A549 (cell line): ENCODE measurements around the gene TESMIN. TPM values are rescaled to one million over a fixed set of nuclear protein-coding genes. Genes with fewer than 3 reads are reported as not detected.

Experiments used
- ATAC-seq, 2 experiments: fragments of 200-7000 bp in 1 of 2; fragments of >200 bp in 1 of 2; cut with Nextera tagmentation in 1 of 2; cut with Tn5 transposase in 1 of 2; 3 replicates each; pipeline versions ENCODE4 v1.8.0 to v1.9.1; 2018 to 2020; ENCODE audit warnings: mild to moderate bottlenecking in 1 of 2, moderate library complexity in 1 of 2
- CTCF ChIA-PET: fragments of 300-600 bp; sonication (Branson Sonifier 250); formaldehyde crosslinking; extraction: SDS; loops from one replicate; lab custom pipeline; 2021; ENCODE audit warnings: antibody characterized with exemption, inconsistent platforms; lab: Yijun Ruan, JAX
- POLR2A ChIA-PET: fragments of 350-600 bp; formaldehyde crosslinking; extraction: SDS; loops from one replicate; lab custom pipeline; 2021; ENCODE audit warnings: antibody characterized with exemption, inconsistent platforms; lab: Yijun Ruan, JAX
- DNase-seq, 2 experiments: peaks; one replicate each; pipeline versions ENCODE4 v3.0.0 to v3.0.0-alpha.2; 2011 to 2016; ENCODE audit warnings: low read depth in 1 of 2, low spot score in 1 of 2
- FAIRE-seq: peaks from 2 replicates; lab custom pipeline; 2011; peaks lifted over from hg19 to GRCh38; lab: Jason Lieb, UNC
- H3K27ac ChIP-seq, 2 experiments: fragments of >200 bp; sonication (Bioruptor Twin); formaldehyde crosslinking; 3 replicates each; pipeline ENCODE4 v1.5.1; 2016 to 2017
- H3K4me1 ChIP-seq: fragments of >200 bp; sonication (Bioruptor Twin); formaldehyde crosslinking; 3 replicates; pipeline ENCODE4 v1.6.1; 2016
- H3K4me2 ChIP-seq: fragments of >200 bp; sonication (Bioruptor Twin); formaldehyde crosslinking; 3 replicates; pipeline ENCODE4 v1.6.1; 2016
- H3K4me3 ChIP-seq: fragments of >200 bp; sonication (Bioruptor Twin); formaldehyde crosslinking; 3 replicates; pipeline ENCODE4 v1.5.1; 2016
- H3K9me3 ChIP-seq: fragments of >200 bp; sonication (Bioruptor Twin); formaldehyde crosslinking; 3 replicates; pipeline ENCODE4 v1.6.1; 2016
- CBX2 ChIP-seq: fragments of 200-600 bp; sonication (generic); IDR thresholded peaks from 2 replicates; pipeline ENCODE4 v1.6.1; 2016; ENCODE audit warnings: low read depth, mild to moderate bottlenecking, borderline replicate concordance
- EHMT2 ChIP-seq: fragments of 200-600 bp; sonication (generic); IDR thresholded peaks from 2 replicates; pipeline ENCODE4 v1.6.1; 2016; ENCODE audit warnings: antibody characterized with exemption, low read depth, mild to moderate bottlenecking, moderate library complexity
- FOSB ChIP-seq: fragments of 250-450 bp; sonication (Bioruptor Pico); IDR thresholded peaks from 2 replicates; pipeline ENCODE4 v1.5.0; 2020; ENCODE audit warnings: mild to moderate bottlenecking, moderate library complexity
- FOSL2 ChIP-seq, 2 experiments: fragments of 450-650 bp in 1 of 2; fragments of >200 bp in 1 of 2; sonication (Bioruptor Twin) in 1 of 2; formaldehyde crosslinking; IDR thresholded peaks; 2 replicates each; pipeline versions ENCODE4 v1.5.0 to v1.6.1; 2016 to 2020; ENCODE audit warnings: mild to moderate bottlenecking in 1 of 2, moderate library complexity in 1 of 2
- HEYL ChIP-seq: fragments of 250-450 bp; sonication (Bioruptor Pico); IDR thresholded peaks from 2 replicates; pipeline ENCODE4 v1.8.0; 2021; ENCODE audit warnings: mild to moderate bottlenecking, moderate library complexity
- HOXB13 ChIP-seq: fragments of 250-450 bp; sonication (Bioruptor Pico); IDR thresholded peaks from 2 replicates; pipeline ENCODE4 v1.5.0; 2020; ENCODE audit warnings: low read depth, mild to moderate bottlenecking, moderate library complexity
- KDM1A ChIP-seq: fragments of 200-600 bp; sonication (generic); IDR thresholded peaks from 2 replicates; pipeline ENCODE4 v1.6.1; 2016; ENCODE audit warnings: low read depth, mild to moderate bottlenecking
- POLR2A ChIP-seq: IDR thresholded peaks from 2 replicates; pipeline ENCODE4 v1.6.1; 2012; ENCODE audit warnings: mild to moderate bottlenecking, low read length
- POLR2AphosphoS2 ChIP-seq: conservative IDR thresholded peaks from 2 replicates; pipeline ENCODE4 v1.6.1; 2012; ENCODE audit warnings: low read length, improper control_type of control experiment, inconsistent platforms
- RARB ChIP-seq: fragments of 250-450 bp; sonication (Bioruptor Pico); IDR thresholded peaks from 2 replicates; pipeline ENCODE4 v1.8.0; 2021; ENCODE audit warnings: mild to moderate bottlenecking, moderate library complexity
- RFX5 ChIP-seq: fragments of 450-650 bp; IDR thresholded peaks from 2 replicates; pipeline ENCODE4 v1.7.1; 2014; ENCODE audit warnings: antibody characterized with exemption, mild to moderate bottlenecking, moderate library complexity
- SREBF2 ChIP-seq: fragments of 450-650 bp; IDR thresholded peaks from 2 replicates; pipeline ENCODE4 v1.6.1; 2014; ENCODE audit warnings: mild to moderate bottlenecking, moderate library complexity
- ZC3H11A ChIP-seq: fragments of 450-650 bp; IDR thresholded peaks from 2 replicates; pipeline ENCODE4 v1.6.1; 2014; ENCODE audit warnings: antibody characterized with exemption, mild to moderate bottlenecking
- ZFP36 ChIP-seq: fragments of 450-650 bp; IDR thresholded peaks from 2 replicates; pipeline ENCODE4 v1.6.1; 2014; ENCODE audit warnings: borderline replicate concordance; ENCODE audit not compliant: partially characterized antibody
- ZNF302 ChIP-seq: fragments of 250-450 bp; sonication (Bioruptor Pico); IDR thresholded peaks from 2 replicates; pipeline ENCODE4 v1.9.0; 2021; ENCODE audit warnings: inconsistent platforms, mild to moderate bottlenecking, moderate library complexity
- ZSCAN20 ChIP-seq: fragments of 250-450 bp; sonication (Bioruptor Pico); IDR thresholded peaks from 2 replicates; pipeline ENCODE4 v1.8.0; 2022; ENCODE audit warnings: mild to moderate bottlenecking, moderate library complexity
- WGBS: methylation state at CpG from one replicate; pipeline ENCODE4 v1.1.6; 2017; ENCODE audit errors: missing lambda C conversion rate; 5-methylcytosine and 5-hydroxymethylcytosine counted together
- polyA plus RNA-seq, 4 experiments: library from polyadenylated mRNA; depleted of rRNA in 3 of 4; stranded (reverse); fragments of >200 nt; fragmentation: RNase III in 1 of 4; extraction: RNeasy Plus Mini Kit Qiagen cat#74134 plus additional on column Dnase treatment in 1 of 4; gene quantifications; 2 replicates in 3 of 4; 3 replicates in 1 of 4; pipeline ENCODE4 v1.2.3, GENCODE V29; 2011 to 2017
- TF ChIP-seq, protein P1 (sequence below): IDR thresholded peaks from 2 replicates; pipeline ENCODE4 v1.6.1; 2012
- TF ChIP-seq, protein P2 (sequence below): fragments of >200 bp; sonication (Bioruptor Twin); formaldehyde crosslinking; IDR thresholded peaks from 2 replicates; pipeline ENCODE4 v1.6.1; 2016
- TF ChIP-seq, protein P3 (sequence below): fragments of >200 bp; sonication (Bioruptor Twin); formaldehyde crosslinking; IDR thresholded peaks from 3 replicates; pipeline ENCODE4 v1.5.1; 2016
- TF ChIP-seq, protein P4 (sequence below): fragments of 200-600 bp; sonication (generic); IDR thresholded peaks from 2 replicates; pipeline ENCODE4 v1.6.1; 2016; ENCODE audit warnings: antibody characterized with exemption, mild to moderate bottlenecking, moderate library complexity
- TF ChIP-seq, protein P5 (sequence below): fragments of 250-450 bp; sonication (Bioruptor Pico); IDR thresholded peaks from 2 replicates; pipeline ENCODE4 v1.5.0; 2020; ENCODE audit warnings: low read depth, mild to moderate bottlenecking, moderate library complexity

The TESMIN gene
- polyA plus RNA-seq, 2 of the 4 experiments (the other 2 are of a cell fraction) = 4.5 to 5.2 TPM

DNA sequence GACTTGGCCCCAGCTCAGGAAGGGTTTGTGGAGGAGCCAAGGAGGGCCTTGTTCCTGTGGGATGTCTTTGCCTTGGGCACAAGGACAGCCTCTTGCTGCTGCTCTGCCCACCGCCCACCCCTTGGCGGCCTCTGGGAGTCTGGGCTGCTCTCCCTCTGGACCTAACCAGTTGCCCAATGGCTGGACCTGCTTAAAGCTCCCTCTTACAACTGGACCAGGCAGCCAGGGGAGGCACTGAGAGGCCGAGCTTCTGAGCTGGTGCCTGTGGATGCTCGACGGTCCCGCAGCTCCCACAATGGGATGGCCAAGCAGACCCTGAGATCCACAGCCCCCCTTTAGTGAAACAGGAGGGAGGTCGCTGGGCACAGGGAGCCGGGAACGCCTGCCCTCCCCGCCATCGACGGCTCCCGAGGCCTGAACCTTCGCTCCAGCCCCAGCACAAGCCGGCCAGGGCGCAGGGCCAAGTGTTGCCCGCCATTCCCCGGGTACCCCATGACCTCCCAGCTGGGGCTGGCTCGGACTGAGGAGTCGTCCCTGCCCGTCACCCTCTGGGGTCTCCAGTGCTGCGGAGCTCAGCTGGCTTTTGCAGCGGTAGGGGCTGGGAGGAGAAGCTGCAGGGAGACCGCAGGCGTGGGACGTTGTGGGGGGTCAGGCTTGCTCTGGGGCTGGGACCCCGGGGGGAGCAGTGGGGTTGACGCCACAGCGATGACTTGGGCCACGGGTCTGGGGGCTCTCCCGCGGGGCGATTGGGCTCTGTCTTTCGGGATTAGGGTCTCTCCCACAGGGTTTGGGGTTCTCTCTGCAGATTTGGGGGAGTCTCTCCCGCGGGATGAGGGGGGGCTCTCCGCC is 67.6 kb downstream of the TESMIN start (continued):
- TF ChIP-seq, protein P1, sequence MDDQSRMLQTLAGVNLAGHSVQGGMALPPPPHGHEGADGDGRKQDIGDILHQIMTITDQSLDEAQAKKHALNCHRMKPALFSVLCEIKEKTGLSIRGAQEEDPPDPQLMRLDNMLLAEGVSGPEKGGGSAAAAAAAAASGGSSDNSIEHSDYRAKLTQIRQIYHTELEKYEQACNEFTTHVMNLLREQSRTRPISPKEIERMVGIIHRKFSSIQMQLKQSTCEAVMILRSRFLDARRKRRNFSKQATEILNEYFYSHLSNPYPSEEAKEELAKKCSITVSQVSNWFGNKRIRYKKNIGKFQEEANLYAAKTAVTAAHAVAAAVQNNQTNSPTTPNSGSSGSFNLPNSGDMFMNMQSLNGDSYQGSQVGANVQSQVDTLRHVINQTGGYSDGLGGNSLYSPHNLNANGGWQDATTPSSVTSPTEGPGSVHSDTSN = no peak
- TF ChIP-seq HEYL (CRISPR knock-in tag) = no peak
- no peak for TF ChIP-seq FOSB
- TF ChIP-seq FOSL2 (IDR thresholded peaks at IDR 0.05) = no peak
- TF ChIP-seq FOSL2 (CRISPR knock-in tag; IDR thresholded peaks at IDR 0.05) = no peak
- TF ChIP-seq SREBF2 = no peak
- TF ChIP-seq RARB (CRISPR knock-in tag) = no peak
- TF ChIP-seq, all 56 proteins: peak for 0

DNA sequence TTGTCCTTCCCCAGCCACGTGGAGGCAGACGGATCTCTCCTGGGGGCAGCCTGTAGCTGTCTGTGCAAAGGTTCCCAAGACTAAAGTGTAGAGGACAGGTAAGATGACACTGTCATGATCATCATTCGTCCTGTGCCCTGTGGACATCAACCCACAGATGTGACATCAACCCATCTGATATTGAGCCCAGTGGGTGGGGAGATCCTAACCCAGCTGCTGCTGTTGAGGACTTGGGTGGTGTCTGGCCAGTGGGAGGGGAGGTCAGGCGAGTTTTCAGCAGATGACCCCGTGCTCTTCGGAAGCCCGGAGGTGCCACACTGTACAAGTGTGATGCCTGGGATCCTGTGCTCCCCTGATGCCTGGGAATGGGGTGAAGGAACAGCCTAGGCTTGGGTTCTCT is 68.2 kb downstream of the TESMIN start:
- FAIRE-seq (no peak), ATAC-seq (no peak; a peak in 1 of 6 replicates), DNase-seq (no peak)
- Histone ChIP-seq H3K4me3 (no peak overlapping the region), H3K27ac (no peak overlapping the region), H3K9me3 (no peaks in the 10 kb centered on the region), H3K4me1 (peaks cover 2% of the 10 kb centered on the region; the same call in 1 of the 3 replicates), H3K4me2 (no peak overlapping the region)
- WGBS = 89% methylated on average over 7 of the region's 7 CpGs
- POLR2A ChIA-PET = no interaction called here
- no peak for TF ChIP-seq POLR2A
- TF ChIP-seq ZNF302 (CRISPR knock-in tag) = no peak
- CTCF ChIA-PET = interaction anchor here (0.8 to 1.7 kb wide), 2 partner anchors 40 to 115 kb away, joined by 4 read pairs; no protein-coding TSS in a partner anchor

DNA sequence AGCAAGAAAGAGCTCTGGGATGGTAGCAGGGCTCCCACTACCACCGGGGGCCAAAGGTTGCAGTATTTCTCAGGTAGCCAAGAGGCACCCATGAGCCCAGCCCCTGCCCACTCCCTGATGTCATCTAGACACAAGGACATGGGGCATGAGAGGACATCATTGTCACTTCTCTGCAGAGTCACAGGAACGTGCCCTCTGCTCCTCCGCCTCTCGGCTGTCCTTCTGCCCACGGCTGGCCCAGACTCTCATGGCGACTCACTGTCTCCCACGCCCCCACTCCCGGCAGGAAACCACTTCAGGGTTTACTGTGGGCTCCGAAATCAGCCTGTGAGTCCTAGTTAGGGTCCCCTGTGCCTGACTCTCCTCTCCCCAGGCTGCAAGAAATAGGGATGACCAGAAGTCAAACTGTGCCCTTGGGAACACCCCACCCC is 68.8 kb downstream of the TESMIN start:
- POLR2A ChIA-PET = no interaction called here
- DNase-seq = no peak
- peaks cover 7% of the 10 kb centered on the region for H3K4me1 ChIP-seq
- TF ChIP-seq CBX2 (no peak), ZFP36 (no peak), ZC3H11A (no peak), KDM1A (no peak), POLR2AphosphoS2 (no peak), RFX5 (no peak), EHMT2 (no peak), FOSL2 (IDR thresholded peaks at IDR 0.05) (no peak), FOSL2 (CRISPR knock-in tag; IDR thresholded peaks at IDR 0.05) (no peak), FOSB (no peak), ZNF302 (CRISPR knock-in tag) (no peak), HOXB13 (no peak), POLR2A (no peak), ZSCAN20 (CRISPR knock-in tag) (no peak)
- TF ChIP-seq, protein P2, sequence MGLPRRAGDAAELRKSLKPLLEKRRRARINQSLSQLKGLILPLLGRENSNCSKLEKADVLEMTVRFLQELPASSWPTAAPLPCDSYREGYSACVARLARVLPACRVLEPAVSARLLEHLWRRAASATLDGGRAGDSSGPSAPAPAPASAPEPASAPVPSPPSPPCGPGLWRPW = no peak
- TF ChIP-seq, protein P3, sequence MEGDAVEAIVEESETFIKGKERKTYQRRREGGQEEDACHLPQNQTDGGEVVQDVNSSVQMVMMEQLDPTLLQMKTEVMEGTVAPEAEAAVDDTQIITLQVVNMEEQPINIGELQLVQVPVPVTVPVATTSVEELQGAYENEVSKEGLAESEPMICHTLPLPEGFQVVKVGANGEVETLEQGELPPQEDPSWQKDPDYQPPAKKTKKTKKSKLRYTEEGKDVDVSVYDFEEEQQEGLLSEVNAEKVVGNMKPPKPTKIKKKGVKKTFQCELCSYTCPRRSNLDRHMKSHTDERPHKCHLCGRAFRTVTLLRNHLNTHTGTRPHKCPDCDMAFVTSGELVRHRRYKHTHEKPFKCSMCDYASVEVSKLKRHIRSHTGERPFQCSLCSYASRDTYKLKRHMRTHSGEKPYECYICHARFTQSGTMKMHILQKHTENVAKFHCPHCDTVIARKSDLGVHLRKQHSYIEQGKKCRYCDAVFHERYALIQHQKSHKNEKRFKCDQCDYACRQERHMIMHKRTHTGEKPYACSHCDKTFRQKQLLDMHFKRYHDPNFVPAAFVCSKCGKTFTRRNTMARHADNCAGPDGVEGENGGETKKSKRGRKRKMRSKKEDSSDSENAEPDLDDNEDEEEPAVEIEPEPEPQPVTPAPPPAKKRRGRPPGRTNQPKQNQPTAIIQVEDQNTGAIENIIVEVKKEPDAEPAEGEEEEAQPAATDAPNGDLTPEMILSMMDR = no peak
- TF ChIP-seq, protein P4, sequence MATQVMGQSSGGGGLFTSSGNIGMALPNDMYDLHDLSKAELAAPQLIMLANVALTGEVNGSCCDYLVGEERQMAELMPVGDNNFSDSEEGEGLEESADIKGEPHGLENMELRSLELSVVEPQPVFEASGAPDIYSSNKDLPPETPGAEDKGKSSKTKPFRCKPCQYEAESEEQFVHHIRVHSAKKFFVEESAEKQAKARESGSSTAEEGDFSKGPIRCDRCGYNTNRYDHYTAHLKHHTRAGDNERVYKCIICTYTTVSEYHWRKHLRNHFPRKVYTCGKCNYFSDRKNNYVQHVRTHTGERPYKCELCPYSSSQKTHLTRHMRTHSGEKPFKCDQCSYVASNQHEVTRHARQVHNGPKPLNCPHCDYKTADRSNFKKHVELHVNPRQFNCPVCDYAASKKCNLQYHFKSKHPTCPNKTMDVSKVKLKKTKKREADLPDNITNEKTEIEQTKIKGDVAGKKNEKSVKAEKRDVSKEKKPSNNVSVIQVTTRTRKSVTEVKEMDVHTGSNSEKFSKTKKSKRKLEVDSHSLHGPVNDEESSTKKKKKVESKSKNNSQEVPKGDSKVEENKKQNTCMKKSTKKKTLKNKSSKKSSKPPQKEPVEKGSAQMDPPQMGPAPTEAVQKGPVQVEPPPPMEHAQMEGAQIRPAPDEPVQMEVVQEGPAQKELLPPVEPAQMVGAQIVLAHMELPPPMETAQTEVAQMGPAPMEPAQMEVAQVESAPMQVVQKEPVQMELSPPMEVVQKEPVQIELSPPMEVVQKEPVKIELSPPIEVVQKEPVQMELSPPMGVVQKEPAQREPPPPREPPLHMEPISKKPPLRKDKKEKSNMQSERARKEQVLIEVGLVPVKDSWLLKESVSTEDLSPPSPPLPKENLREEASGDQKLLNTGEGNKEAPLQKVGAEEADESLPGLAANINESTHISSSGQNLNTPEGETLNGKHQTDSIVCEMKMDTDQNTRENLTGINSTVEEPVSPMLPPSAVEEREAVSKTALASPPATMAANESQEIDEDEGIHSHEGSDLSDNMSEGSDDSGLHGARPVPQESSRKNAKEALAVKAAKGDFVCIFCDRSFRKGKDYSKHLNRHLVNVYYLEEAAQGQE = no peak
- TF ChIP-seq, protein P5, sequence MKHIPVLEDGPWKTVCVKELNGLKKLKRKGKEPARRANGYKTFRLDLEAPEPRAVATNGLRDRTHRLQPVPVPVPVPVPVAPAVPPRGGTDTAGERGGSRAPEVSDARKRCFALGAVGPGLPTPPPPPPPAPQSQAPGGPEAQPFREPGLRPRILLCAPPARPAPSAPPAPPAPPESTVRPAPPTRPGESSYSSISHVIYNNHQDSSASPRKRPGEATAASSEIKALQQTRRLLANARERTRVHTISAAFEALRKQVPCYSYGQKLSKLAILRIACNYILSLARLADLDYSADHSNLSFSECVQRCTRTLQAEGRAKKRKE = no peak
- no peak overlapping the region for H3K4me3 ChIP-seq
- 36% methylated on average over 9 of the region's 9 CpGs for WGBS
- FAIRE-seq = no peak
- no peak overlapping the region for H3K27ac ChIP-seq
- H3K4me2 ChIP-seq = no peak overlapping the region
- H3K9me3 ChIP-seq = no peaks in the 10 kb centered on the region
- CTCF ChIA-PET = interaction anchor here (1.7 kb wide), 1 partner anchor 116 kb away, joined by 4 read pairs; no protein-coding TSS in a partner anchor
- ATAC-seq = no peak
